ENCODE measurements around the gene MANF. TPM values are rescaled to one million over a fixed set of nuclear protein-coding genes. Genes with fewer than 3 reads are reported as not detected.
"Not testable (repeated sequence)": the region's sequence is repeated elsewhere in the genome, so short reads cannot be mapped to it uniquely, and the experiment has no call there.

MANF gene
- total RNA-seq, 2 experiments from 2014 or later: 86.2 to 88.2 TPM

- Mint-ChIP-seq H3K27me3 (peaks cover 1% of the 10 kb centered on the region), H3K4me1 (no peaks in the 10 kb centered on the region), H3K27ac (no peak overlapping the region), H3K4me3 (no peak overlapping the region), H3K9me3 (no peaks in the 10 kb centered on the region), H3K36me3 (no peaks in the 10 kb centered on the region)
- POLR2A ChIA-PET: interaction anchor here (1.1 kb wide), 1 partner anchor 293 kb away, joined by 3 read pairs; no protein-coding TSS in a partner anchor
- no peak for ATAC-seq (ENCODE audit: low read depth)
- no peak for DNase-seq
These were observed 29.1 kb upstream of the MANF start for GRCh38 chr3:51355891-51356578.

GRCh38 chr3:51357856-51358255, 27.2 kb upstream of the MANF start:
- no peaks in the 10 kb centered on the region for H3K9me3 Mint-ChIP-seq
- H3K27ac Mint-ChIP-seq: no peak overlapping the region
- H3K4me3 Mint-ChIP-seq: no peak overlapping the region
- DNase-seq: no peak
- no peaks in the 10 kb centered on the region for H3K4me1 Mint-ChIP-seq
- POLR2A ChIA-PET: no interaction called here
- H3K27me3 Mint-ChIP-seq: peaks cover 1% of the 10 kb centered on the region
- no peak for ATAC-seq (ENCODE audit: low read depth)
- H3K36me3 Mint-ChIP-seq: no peaks in the 10 kb centered on the region

GRCh38 chr3:51358981-51359380, 26.1 kb upstream of the MANF start:
- Mint-ChIP-seq H3K27me3 (peaks cover 1% of the 10 kb centered on the region), H3K36me3 (no peaks in the 10 kb centered on the region), H3K4me3 (no peak overlapping the region), H3K9me3 (peaks cover 2% of the 10 kb centered on the region), H3K27ac (no peak overlapping the region), H3K4me1 (no peaks in the 10 kb centered on the region)
- ATAC-seq (ENCODE audit: low read depth) (no peak), DNase-seq (no peak)
- POLR2A ChIA-PET: interaction anchor here (1.2 kb wide), 1 partner anchor 9 kb away, joined by 3 read pairs; no protein-coding TSS in a partner anchor

- Mint-ChIP-seq H3K27ac (no peak overlapping the region), H3K4me1 (no peaks in the 10 kb centered on the region), H3K27me3 (peaks cover 1% of the 10 kb centered on the region), H3K4me3 (no peak overlapping the region), H3K36me3 (no peaks in the 10 kb centered on the region), H3K9me3 (peaks cover 3% of the 10 kb centered on the region)
- POLR2A ChIA-PET: no interaction called here
- ATAC-seq (ENCODE audit: low read depth): no peak
- DNase-seq: no peak
These were observed 24.3 kb upstream of the MANF start for GRCh38 chr3:51360806-51361205.

GRCh38 chr3:51361746-51362145, 23.3 kb upstream of the MANF start:
- DNase-seq: no peak
- no peak overlapping the region for H3K27ac Mint-ChIP-seq
- H3K4me3 Mint-ChIP-seq: no peak overlapping the region
- ATAC-seq (ENCODE audit: low read depth): no peak
- no peaks in the 10 kb centered on the region for H3K4me1 Mint-ChIP-seq
- H3K36me3 Mint-ChIP-seq: no peaks in the 10 kb centered on the region
- H3K27me3 Mint-ChIP-seq: peaks cover 4% of the 10 kb centered on the region
- H3K9me3 Mint-ChIP-seq: peaks cover 3% of the 10 kb centered on the region
- POLR2A ChIA-PET: no interaction called here

GRCh38 chr3:51362476-51362875, 22.6 kb upstream of the MANF start:
- DNase-seq: no peak
- peaks cover 4% of the 10 kb centered on the region for H3K27me3 Mint-ChIP-seq
- H3K27ac Mint-ChIP-seq: no peak overlapping the region
- peaks cover 3% of the 10 kb centered on the region for H3K9me3 Mint-ChIP-seq
- ATAC-seq (ENCODE audit: low read depth): no peak
- no peak overlapping the region for H3K4me3 Mint-ChIP-seq
- H3K36me3 Mint-ChIP-seq: no peaks in the 10 kb centered on the region
- POLR2A ChIA-PET: no interaction called here
- no peaks in the 10 kb centered on the region for H3K4me1 Mint-ChIP-seq

- not testable (repeated sequence) for DNase-seq; H3K27me3 Mint-ChIP-seq; H3K4me1 Mint-ChIP-seq; H3K9me3 Mint-ChIP-seq; H3K4me3 Mint-ChIP-seq; H3K27ac Mint-ChIP-seq; ATAC-seq (ENCODE audit: low read depth); H3K36me3 Mint-ChIP-seq
- POLR2A ChIA-PET: interaction anchor here (0.6 kb wide), 1 partner anchor 1222 kb away, joined by 3 read pairs; no protein-coding TSS in a partner anchor
These were observed 16.8 kb upstream of the MANF start for GRCh38 chr3:51368276-51368675.

GRCh38 chr3:51371943-51372557, 13.0 kb upstream of the MANF start:
- POLR2A ChIA-PET: no interaction called here
- Mint-ChIP-seq H3K4me3 (no peak overlapping the region), H3K27me3 (peaks cover 3% of the 10 kb centered on the region)

GRCh38 chr3:51373658-51374421, 11.3 kb upstream of the MANF start:
- DNase-seq: peak; percentile 17
- Mint-ChIP-seq H3K27ac (no peak overlapping the region), H3K4me1 (peaks cover 2% of the 10 kb centered on the region), H3K9me3 (no peaks in the 10 kb centered on the region), H3K36me3 (no peaks in the 10 kb centered on the region), H3K27me3 (peaks cover 3% of the 10 kb centered on the region), H3K4me3 (no peak overlapping the region)
- POLR2A ChIA-PET: no interaction called here
- ATAC-seq (ENCODE audit: low read depth): no peak

More at GRCh38 chr3:51371943-51372557, 13.0 kb upstream of the MANF start:
- H3K36me3 Mint-ChIP-seq: no peaks in the 10 kb centered on the region
- H3K27ac Mint-ChIP-seq: no peak overlapping the region
- ATAC-seq (ENCODE audit: low read depth) (peak; percentile 56), DNase-seq (peak; percentile 27)
- peaks cover 2% of the 10 kb centered on the region for H3K4me1 Mint-ChIP-seq
- H3K9me3 Mint-ChIP-seq: no peaks in the 10 kb centered on the region

GRCh38 chr3:51374456-51374855, 10.6 kb upstream of the MANF start:
- ATAC-seq (ENCODE audit: low read depth) (no peak), DNase-seq (peak; percentile 21)
- Mint-ChIP-seq H3K4me1 (peaks cover 8% of the 10 kb centered on the region), H3K27ac (no peak overlapping the region), H3K36me3 (no peaks in the 10 kb centered on the region), H3K27me3 (peaks cover 3% of the 10 kb centered on the region), H3K4me3 (no peak overlapping the region), H3K9me3 (no peaks in the 10 kb centered on the region)
- POLR2A ChIA-PET: no interaction called here

- peaks cover 3% of the 10 kb centered on the region for H3K27me3 Mint-ChIP-seq
- DNase-seq (peak; percentile 13), ATAC-seq (ENCODE audit: low read depth) (no peak)
- no peaks in the 10 kb centered on the region for H3K36me3 Mint-ChIP-seq
- no peak overlapping the region for H3K27ac Mint-ChIP-seq
- H3K9me3 Mint-ChIP-seq: no peaks in the 10 kb centered on the region
- POLR2A ChIA-PET: no interaction called here
- H3K4me3 Mint-ChIP-seq: no peak overlapping the region
- peaks cover 10% of the 10 kb centered on the region for H3K4me1 Mint-ChIP-seq
These were observed 10.0 kb upstream of the MANF start for GRCh38 chr3:51375136-51375535.

- Mint-ChIP-seq H3K36me3 (no peaks in the 10 kb centered on the region), H3K27ac (no peak overlapping the region), H3K4me3 (no peak overlapping the region), H3K4me1 (peaks cover 10% of the 10 kb centered on the region), H3K27me3 (peaks cover 3% of the 10 kb centered on the region), H3K9me3 (no peaks in the 10 kb centered on the region)
- DNase-seq (no peak), ATAC-seq (ENCODE audit: low read depth) (no peak)
- POLR2A ChIA-PET: no interaction called here
These were observed 9.5 kb upstream of the MANF start for GRCh38 chr3:51375571-51375970.

- DNase-seq (peak; percentile 7), ATAC-seq (ENCODE audit: low read depth) (no peak)
- H3K4me1 Mint-ChIP-seq: peaks cover 11% of the 10 kb centered on the region
- no peak overlapping the region for H3K4me3 Mint-ChIP-seq
- no peak overlapping the region for H3K27ac Mint-ChIP-seq
- H3K9me3 Mint-ChIP-seq: no peaks in the 10 kb centered on the region
- POLR2A ChIA-PET: no interaction called here
- H3K36me3 Mint-ChIP-seq: no peaks in the 10 kb centered on the region
- peaks cover 3% of the 10 kb centered on the region for H3K27me3 Mint-ChIP-seq
These were observed 7.0 kb upstream of the MANF start for GRCh38 chr3:51378065-51378464.

GRCh38 chr3:51378726-51379125, 6.4 kb upstream of the MANF start:
- DNase-seq (peak; percentile 12), ATAC-seq (ENCODE audit: low read depth) (no peak)
- Mint-ChIP-seq H3K4me1 (peaks cover 15% of the 10 kb centered on the region), H3K4me3 (no peak overlapping the region), H3K36me3 (peaks cover 3% of the 10 kb centered on the region), H3K27ac (no peak overlapping the region), H3K9me3 (no peaks in the 10 kb centered on the region), H3K27me3 (no peaks in the 10 kb centered on the region)
- POLR2A ChIA-PET: no interaction called here
